K562 (cell line): ENCODE results near the gene OR4D2. TPM values are rescaled to one million over a fixed set of nuclear protein-coding genes. Genes with fewer than 3 reads are reported as not detected.

Experiments used
- CHCHD3 ChIP-seq: fragments of 250-450 bp; sonication (Bioruptor Pico); IDR thresholded peaks from 2 replicates; pipeline ENCODE4 v2.1.2; 2022; ENCODE audit warnings: mild to moderate bottlenecking
- CHD4 ChIP-seq: fragments of 200-600 bp; sonication (generic); IDR thresholded peaks from 3 replicates; pipeline ENCODE4 v1.6.1; 2012; ENCODE audit warnings: low read depth, mild to moderate bottlenecking, mixed read lengths, low read length, inconsistent platforms; ENCODE audit not compliant: insufficient read depth, insufficient replicate concordance, poor library complexity, severe bottlenecking
- ELK1 ChIP-seq: sonication (generic); formaldehyde crosslinking; IDR thresholded peaks from 2 replicates; pipeline ENCODE4 v1.8.1; 2022; ENCODE audit warnings: missing genetic modification reagents
- GABPB2 ChIP-seq: fragments of 250-450 bp; sonication (Bioruptor Pico); conservative IDR thresholded peaks from 2 replicates; pipeline ENCODE4 v1.5.1; 2021; ENCODE audit warnings: mild to moderate bottlenecking
- MEIS2 ChIP-seq: fragments of 450-650 bp; IDR thresholded peaks from 2 replicates; pipeline ENCODE4 v1.6.1; 2014; ENCODE audit warnings: mild to moderate bottlenecking; ENCODE audit not compliant: partially characterized antibody
- NCOA2 ChIP-seq, 2 experiments: fragments of 450-650 bp; IDR thresholded peaks; 2 replicates each; pipeline ENCODE4 v1.6.1; 2018; ENCODE audit warnings: mild to moderate bottlenecking in 2 of 2, moderate library complexity in 1 of 2; ENCODE audit not compliant: partially characterized antibody in 2 of 2
- NEUROD1 ChIP-seq: fragments of 150-350 bp; IDR thresholded peaks from 2 replicates; pipeline ENCODE4 v1.6.1; 2014; ENCODE audit warnings: borderline replicate concordance, low read length, low read depth; ENCODE audit not compliant: partially characterized antibody
- NR2F6 ChIP-seq: fragments of 450-650 bp; formaldehyde crosslinking; IDR thresholded peaks from 2 replicates; pipeline ENCODE4 v1.4.0; 2020; ENCODE audit warnings: mild to moderate bottlenecking
- RBM34 ChIP-seq: fragments of 200-400 bp; formaldehyde crosslinking; IDR thresholded peaks from 2 replicates; pipeline ENCODE4 v1.6.1; 2018; ENCODE audit warnings: low read length, borderline replicate concordance; ENCODE audit not compliant: insufficient read depth
- SAFB ChIP-seq: fragments of 200-400 bp; formaldehyde crosslinking; IDR thresholded peaks from 2 replicates; pipeline ENCODE4 v1.6.1; 2017; ENCODE audit warnings: low read depth, low read length, borderline replicate concordance
- SUPT5H ChIP-seq: fragments of 450-650 bp; IDR thresholded peaks from 2 replicates; pipeline ENCODE4 v1.6.1; 2016
- TCF7L2 ChIP-seq: fragments of 150-350 bp; IDR thresholded peaks from 2 replicates; pipeline ENCODE4 v1.6.1; 2016; ENCODE audit warnings: low read depth, mild to moderate bottlenecking, low read length, moderate library complexity
- TGIF2 ChIP-seq: sonication (generic); formaldehyde crosslinking; IDR thresholded peaks from 2 replicates; pipeline ENCODE4 v1.8.1; 2022; ENCODE audit warnings: mild to moderate bottlenecking, missing genetic modification reagents, moderate library complexity
- ZFP91 ChIP-seq: sonication (generic); formaldehyde crosslinking; IDR thresholded peaks from 2 replicates; pipeline ENCODE4 v1.8.0; 2022; ENCODE audit warnings: mild to moderate bottlenecking, missing genetic modification reagents
- ZFPM2 ChIP-seq: fragments of 250-450 bp; sonication (Bioruptor Pico); IDR thresholded peaks from 2 replicates; pipeline ENCODE4 v1.5.1; 2022; ENCODE audit warnings: mild to moderate bottlenecking
- ZNF778 ChIP-seq: fragments of 450-650 bp; formaldehyde crosslinking; IDR thresholded peaks from 2 replicates; pipeline ENCODE4 v1.4.0; 2020; ENCODE audit warnings: mild to moderate bottlenecking, moderate library complexity
- polyA plus RNA-seq, 8 experiments: library from polyadenylated mRNA; depleted of rRNA in 4 of 8; stranded (reverse) in 5 of 8; unstranded in 3 of 8; fragments of >200 nt; fragmentation: Nextera tagmentation in 2 of 8; fragmentation: Illumina TruSeq in 1 of 8; extraction: Ambion mirVana in 2 of 8; extraction: Trizol in 1 of 8; gene quantifications; 2 replicates each; pipeline versions ENCODE4 v1.2.1 to v1.2.3, GENCODE V29; 2011 to 2014; ENCODE audit warnings: inconsistent platforms in 1 of 8, missing spikeins in 1 of 8
- total RNA-seq, 7 experiments: library from RNA; depleted of rRNA in 6 of 7; stranded (reverse); fragments of >200 nt in 6 of 7; fragmentation: Illumina TruSeq in 2 of 7; extraction: Trizol in 2 of 7; gene quantifications; 2 replicates each; pipeline versions ENCODE4 v1.2.1 to v1.2.3, GENCODE V29; 2011 to 2021; ENCODE audit warnings: low replicate concordance in 1 of 7
- TF ChIP-seq, protein P1 (sequence below), 2 experiments: fragments of 450-650 bp; IDR thresholded peaks; 2 replicates each; pipeline ENCODE4 v1.6.1; 2016; ENCODE audit warnings: mild to moderate bottlenecking in 2 of 2, borderline replicate concordance in 1 of 2, low read depth in 1 of 2, moderate library complexity in 1 of 2

The OR4D2 gene
- total and polyA plus RNA-seq, 9 of the 15 experiments (the other 6 are each of a cell fraction or from before 2014, with no cell fraction given): not detected

- TF ChIP-seq, protein P1, sequence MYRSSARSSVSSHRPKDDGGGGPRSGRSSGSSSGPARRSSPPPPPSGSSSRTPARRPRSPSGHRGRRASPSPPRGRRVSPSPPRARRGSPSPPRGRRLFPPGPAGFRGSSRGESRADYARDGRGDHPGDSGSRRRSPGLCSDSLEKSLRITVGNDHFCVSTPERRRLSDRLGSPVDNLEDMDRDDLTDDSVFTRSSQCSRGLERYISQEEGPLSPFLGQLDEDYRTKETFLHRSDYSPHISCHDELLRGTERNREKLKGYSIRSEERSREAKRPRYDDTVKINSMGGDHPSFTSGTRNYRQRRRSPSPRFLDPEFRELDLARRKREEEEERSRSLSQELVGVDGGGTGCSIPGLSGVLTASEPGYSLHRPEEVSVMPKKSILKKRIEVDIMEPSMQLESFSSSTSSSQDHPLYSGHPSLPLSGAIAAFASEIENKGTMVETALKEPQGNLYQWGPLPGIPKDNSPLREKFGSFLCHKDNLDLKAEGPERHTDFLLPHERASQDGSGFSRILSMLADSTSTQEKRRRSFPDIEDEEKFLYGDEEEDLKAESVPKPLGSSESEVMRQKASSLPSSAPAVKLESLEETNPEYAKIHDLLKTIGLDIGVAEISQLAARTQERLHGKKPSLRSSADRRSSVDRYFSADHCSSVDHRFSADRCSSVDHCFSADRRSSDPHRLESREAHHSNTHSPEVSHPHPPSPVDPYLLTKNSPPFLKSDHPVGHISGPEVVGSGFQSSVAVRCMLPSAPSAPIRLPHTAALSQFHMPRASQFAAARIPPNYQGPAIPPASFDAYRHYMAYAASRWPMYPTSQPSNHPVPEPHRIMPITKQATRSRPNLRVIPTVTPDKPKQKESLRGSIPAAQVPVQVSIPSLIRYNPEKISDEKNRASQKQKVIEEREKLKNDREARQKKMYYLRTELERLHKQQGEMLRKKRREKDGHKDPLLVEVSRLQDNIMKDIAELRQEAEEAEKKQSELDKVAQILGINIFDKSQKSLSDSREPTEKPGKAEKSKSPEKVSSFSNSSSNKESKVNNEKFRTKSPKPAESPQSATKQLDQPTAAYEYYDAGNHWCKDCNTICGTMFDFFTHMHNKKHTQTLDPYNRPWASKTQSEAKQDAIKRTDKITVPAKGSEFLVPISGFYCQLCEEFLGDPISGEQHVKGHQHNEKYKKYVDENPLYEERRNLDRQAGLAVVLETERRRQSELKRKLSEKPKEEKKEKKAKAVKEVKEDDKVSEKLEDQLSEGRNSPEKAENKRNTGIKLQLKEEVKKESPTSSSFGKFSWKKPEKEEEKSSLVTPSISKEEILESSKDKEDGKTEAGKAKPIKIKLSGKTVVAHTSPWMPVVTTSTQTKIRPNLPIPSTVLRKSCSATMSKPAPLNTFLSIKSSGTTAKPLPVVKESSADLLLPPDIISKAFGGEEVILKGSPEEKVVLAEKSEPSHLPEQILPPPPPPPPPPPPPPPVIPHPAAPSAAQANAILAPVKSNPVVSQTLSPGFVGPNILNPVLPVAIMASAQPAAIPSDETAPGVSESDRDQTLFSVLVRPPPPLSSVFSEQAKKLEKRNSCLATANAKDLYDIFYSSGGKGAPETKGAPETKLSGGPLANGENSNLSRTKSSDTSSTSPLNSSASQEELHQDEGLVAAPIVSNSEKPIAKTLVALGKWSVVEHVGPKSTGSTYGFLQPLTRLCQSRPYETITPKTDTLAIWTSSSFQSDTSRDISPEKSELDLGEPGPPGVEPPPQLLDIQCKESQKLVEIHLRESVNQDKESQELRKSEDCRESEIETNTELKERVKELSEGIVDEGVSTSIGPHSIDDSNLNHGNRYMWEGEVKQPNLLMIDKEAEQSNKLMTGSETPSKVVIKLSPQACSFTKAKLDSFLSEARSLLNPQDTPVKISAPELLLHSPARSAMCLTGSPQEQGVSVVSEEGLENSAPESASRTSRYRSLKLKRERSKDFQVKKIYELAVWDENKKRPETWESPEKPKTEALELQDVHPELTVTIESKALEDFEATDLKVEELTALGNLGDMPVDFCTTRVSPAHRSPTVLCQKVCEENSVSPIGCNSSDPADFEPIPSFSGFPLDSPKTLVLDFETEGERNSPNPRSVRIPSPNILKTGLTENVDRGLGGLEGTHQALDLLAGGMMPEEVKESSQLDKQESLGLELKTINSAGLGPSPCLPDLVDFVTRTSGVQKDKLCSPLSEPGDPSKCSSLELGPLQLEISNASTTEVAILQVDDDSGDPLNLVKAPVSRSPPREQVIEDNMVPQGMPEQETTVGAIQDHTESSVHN (IDR thresholded peaks at IDR 0.05; ENCODE audit: borderline replicate concordance in 1 of 2, low read depth in 1 of 2): no peak
- TF ChIP-seq SAFB: no peak
- TF ChIP-seq GABPB2 (CRISPR knock-in tag): no peak
- TF ChIP-seq NEUROD1: no peak
- no peak for TF ChIP-seq ZFPM2
- TF ChIP-seq ZNF778: no peak
- no peak for TF ChIP-seq CHCHD3 (CRISPR knock-in tag)
- TF ChIP-seq NCOA2 (IDR thresholded peaks at IDR 0.05; ENCODE audit: partially characterized antibody in 2 of 2): no peak
- no peak for TF ChIP-seq RBM34
- TF ChIP-seq TCF7L2: no peak
- TF ChIP-seq ZFP91 (CRISPR knock-in tag): no peak
- peak; percentile 79 for TF ChIP-seq SUPT5H
- TF ChIP-seq MEIS2: peak; percentile 82
- no peak for TF ChIP-seq TGIF2 (CRISPR knock-in tag)
- TF ChIP-seq ELK1: no peak
- no peak for TF ChIP-seq NR2F6 (CRISPR knock-in tag)
- TF ChIP-seq CHD4: no peak
Measured at GRCh38 chr17:58219007-58219788, 52.4 kb downstream of the OR4D2 start, which contains the start of gene MKS1 (continued).
